Measurements from ENCODE around the gene MAD1L1.

Gene MAD1L1

DNA sequence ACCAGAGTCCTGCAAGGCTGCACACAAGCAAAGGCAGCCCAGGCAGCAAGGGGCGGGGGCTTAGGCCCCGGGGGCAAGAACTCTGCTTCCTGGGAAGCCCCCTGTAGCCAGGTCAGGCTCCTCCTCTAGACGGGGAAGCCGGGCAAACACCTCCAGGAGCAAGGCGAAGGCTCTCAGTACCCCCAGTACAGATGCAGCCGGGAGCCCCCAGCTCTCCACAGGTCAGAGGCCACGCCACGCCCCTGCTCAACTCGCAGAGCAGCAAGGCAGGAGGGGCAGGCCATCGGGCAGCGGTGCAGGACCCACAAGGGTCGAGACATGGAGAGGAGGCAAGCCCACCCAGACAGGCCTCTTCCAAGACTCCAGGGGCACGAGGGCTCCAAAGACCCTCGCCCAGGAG, 108.8 kb downstream of the MAD1L1 start:
- H3K9me2 ChIP-seq (replicated peaks; ENCODE audit: control insufficient read depth, low read length) = no peaks in the 10 kb centered on the region
- no peaks in the 10 kb centered on the region for H3K9me3 ChIP-seq (ENCODE audit: control insufficient read depth, insufficient read depth, low read length)
- H3K4me1 ChIP-seq (ENCODE audit: control insufficient read depth, low read length) = peaks cover 5% of the 10 kb centered on the region
- no peak overlapping the region for H3K27ac ChIP-seq (ENCODE audit: low read depth, low read length)
- no peak overlapping the region for H3K4me3 ChIP-seq (ENCODE audit: low read length)
- H4K20me1 ChIP-seq (ENCODE audit: control insufficient read depth, insufficient read depth, low read depth, low read length) = no peaks in the 10 kb centered on the region
- H3K36me3 ChIP-seq (ENCODE audit: control insufficient read depth, low read length) = peaks cover 13% of the 10 kb centered on the region
- H3K4me2 ChIP-seq (ENCODE audit: low read length) = no peak overlapping the region
- H3K79me2 ChIP-seq (ENCODE audit: control insufficient read depth, low read length) = no peaks in the 10 kb centered on the region
- TF ChIP-seq EZH2phosphoT487 (IDR thresholded peaks at IDR 0.05; ENCODE audit: borderline replicate concordance, low read length) (no peak), CTCF (IDR thresholded peaks at IDR 0.05; ENCODE audit: low read depth, low read length, poor library complexity, severe bottlenecking) (no peak)
- H3F3A ChIP-seq (ENCODE audit: control insufficient read depth, insufficient read depth) = no peaks in the 10 kb centered on the region
- H3K27me3 ChIP-seq (ENCODE audit: control insufficient read depth, low read length) = no peaks in the 10 kb centered on the region

DNA sequence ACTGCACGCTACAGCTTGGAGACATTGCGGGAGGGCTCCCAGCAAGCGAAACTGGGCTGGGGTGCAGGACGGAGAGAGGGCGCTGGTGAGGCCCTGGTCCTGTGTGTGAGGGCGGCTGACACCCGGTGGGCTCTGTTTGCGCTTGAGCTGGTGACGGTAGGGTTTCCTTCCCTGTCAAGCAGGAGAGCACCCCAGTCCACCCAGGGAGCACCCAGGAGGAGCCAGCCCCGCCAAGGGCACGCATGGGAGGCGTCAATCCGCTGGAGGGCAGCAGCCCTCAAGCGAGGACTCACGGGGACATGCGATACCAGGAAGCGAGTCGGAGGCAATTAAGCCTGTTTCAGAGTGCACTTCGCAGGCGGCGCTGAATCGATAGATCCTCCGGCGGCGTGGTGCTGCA, 109.4 kb downstream of the MAD1L1 start:
- Histone ChIP-seq H3K9me3 (ENCODE audit: control insufficient read depth, insufficient read depth, low read length) (no peaks in the 10 kb centered on the region), H3K4me1 (ENCODE audit: control insufficient read depth, low read length) (peaks cover 5% of the 10 kb centered on the region), H3K4me2 (ENCODE audit: low read length) (no peak overlapping the region), H3K36me3 (ENCODE audit: control insufficient read depth, low read length) (peaks cover 13% of the 10 kb centered on the region), H3K4me3 (ENCODE audit: low read length) (no peak overlapping the region), H3K27me3 (ENCODE audit: control insufficient read depth, low read length) (no peaks in the 10 kb centered on the region), H4K20me1 (ENCODE audit: control insufficient read depth, insufficient read depth, low read depth, low read length) (no peaks in the 10 kb centered on the region), H3K27ac (ENCODE audit: low read depth, low read length) (no peak overlapping the region), H3K79me2 (ENCODE audit: control insufficient read depth, low read length) (no peaks in the 10 kb centered on the region), H3K9me2 (replicated peaks; ENCODE audit: control insufficient read depth, low read length) (no peaks in the 10 kb centered on the region), H3F3A (ENCODE audit: control insufficient read depth, insufficient read depth) (no peaks in the 10 kb centered on the region)
- TF ChIP-seq CTCF (IDR thresholded peaks at IDR 0.05; ENCODE audit: low read depth, low read length, poor library complexity, severe bottlenecking) (no peak), EZH2phosphoT487 (IDR thresholded peaks at IDR 0.05; ENCODE audit: borderline replicate concordance, low read length) (no peak)

- Histone ChIP-seq H3K9me2 (replicated peaks; ENCODE audit: control insufficient read depth, low read length) (no peaks in the 10 kb centered on the region), H3K27ac (ENCODE audit: low read depth, low read length) (no peak overlapping the region), H3K9me3 (ENCODE audit: control insufficient read depth, insufficient read depth, low read length) (no peaks in the 10 kb centered on the region), H3K4me1 (ENCODE audit: control insufficient read depth, low read length) (peaks cover 6% of the 10 kb centered on the region), H3K79me2 (ENCODE audit: control insufficient read depth, low read length) (no peaks in the 10 kb centered on the region), H3F3A (ENCODE audit: control insufficient read depth, insufficient read depth) (no peaks in the 10 kb centered on the region), H3K4me2 (ENCODE audit: low read length) (no peak overlapping the region), H4K20me1 (ENCODE audit: control insufficient read depth, insufficient read depth, low read depth, low read length) (no peaks in the 10 kb centered on the region), H3K36me3 (ENCODE audit: control insufficient read depth, low read length) (peaks cover 13% of the 10 kb centered on the region), H3K4me3 (ENCODE audit: low read length) (no peak overlapping the region), H3K27me3 (ENCODE audit: control insufficient read depth, low read length) (no peaks in the 10 kb centered on the region)
- TF ChIP-seq EZH2phosphoT487 (IDR thresholded peaks at IDR 0.05; ENCODE audit: borderline replicate concordance, low read length) = no peak
- TF ChIP-seq CTCF (IDR thresholded peaks at IDR 0.05; ENCODE audit: low read depth, low read length, poor library complexity, severe bottlenecking) = no peak
These were observed 110.1 kb downstream of the MAD1L1 start for GRCh38 chr7:2122651-2123050.
